NCI-H748 (cell line): ENCODE measurements around the gene SLAMF1.
"Not testable (repeated sequence)": the region's sequence is repeated elsewhere in the genome, so short reads cannot be mapped to it uniquely, and the experiment has no call there.

Experiments
- DNase-seq: peaks from one replicate; lab custom pipeline; 2025; ENCODE audit not compliant: unreplicated experiment; lab: John Stamatoyannopoulos, UW

SLAMF1 gene

GRCh38 chr1:160567858-160568682 lies 78.8 kb downstream of the SLAMF1 start:
- no peak for DNase-seq

GRCh38 chr1:160567341-160567740 lies 79.5 kb downstream of the SLAMF1 start:
- DNase-seq: no peak

- no peak for DNase-seq
Measured at GRCh38 chr1:160565564-160565963, 81.3 kb downstream of the SLAMF1 start.

GRCh38 chr1:160563230-160563629 lies 83.6 kb downstream of the SLAMF1 start:
- not testable (repeated sequence) for DNase-seq

- not testable (repeated sequence) for DNase-seq
Measured at GRCh38 chr1:160562745-160563144, 84.1 kb downstream of the SLAMF1 start.

- DNase-seq: no peak
Measured at GRCh38 chr1:160560806-160561205, 86.0 kb downstream of the SLAMF1 start.

GRCh38 chr1:160560045-160560705 lies 86.7 kb downstream of the SLAMF1 start:
- no peak for DNase-seq

GRCh38 chr1:160559437-160559836 lies 87.4 kb downstream of the SLAMF1 start:
- DNase-seq: not testable (repeated sequence)

GRCh38 chr1:160558660-160559380 lies 88.0 kb downstream of the SLAMF1 start:
- DNase-seq: no peak
